ENCODE data around the gene CAMK2N2.
A peak's percentile ranks its signal among the peaks of the same experiment; 100 is the strongest.

Gene CAMK2N2

GRCh38 chr3:184239221-184239620 is 22.1 kb downstream of the CAMK2N2 start:
- DNase-seq: no peak

- DNase-seq: peak; percentile 67
These were observed 23.0 kb downstream of the CAMK2N2 start for GRCh38 chr3:184238246-184238818.

GRCh38 chr3:184237807-184238206 is 23.5 kb downstream of the CAMK2N2 start:
- DNase-seq: peak; percentile 62

- DNase-seq: no peak
These were observed 24.1 kb downstream of the CAMK2N2 start for GRCh38 chr3:184237211-184237610.

GRCh38 chr3:184236636-184237035 is 24.7 kb downstream of the CAMK2N2 start:
- DNase-seq: no peak

GRCh38 chr3:184236033-184236410 is 25.3 kb downstream of the CAMK2N2 start:
- DNase-seq: no peak

GRCh38 chr3:184235381-184236032 is 25.8 kb downstream of the CAMK2N2 start:
- DNase-seq: peak; percentile 61

- DNase-seq: no peak
These were observed 26.5 kb downstream of the CAMK2N2 start for GRCh38 chr3:184234671-184235380.

GRCh38 chr3:184234224-184234623 is 27.1 kb downstream of the CAMK2N2 start:
- no peak for DNase-seq

GRCh38 chr3:184233127-184233843 is 28.1 kb downstream of the CAMK2N2 start:
- DNase-seq: no peak

- DNase-seq: no peak
These were observed 29.7 kb downstream of the CAMK2N2 start for GRCh38 chr3:184231671-184232070.

- DNase-seq: no peak
These were observed 30.5 kb downstream of the CAMK2N2 start for GRCh38 chr3:184230603-184231528.

- no peak for DNase-seq
These were observed 31.2 kb downstream of the CAMK2N2 start for GRCh38 chr3:184230081-184230602.

- DNase-seq: peak; percentile 66
These were observed 31.8 kb downstream of the CAMK2N2 start, which contains the start of gene VWA5B2 for GRCh38 chr3:184229394-184230080. VWA5B2 (plus strand) TSS chr3:184229585; CDS start chr3:184230529, 944 bp downstream.

- no peak for DNase-seq
These were observed 32.8 kb downstream of the CAMK2N2 start for GRCh38 chr3:184228376-184229137.

- DNase-seq: peak; percentile 40
These were observed 33.8 kb downstream of the CAMK2N2 start for GRCh38 chr3:184227481-184227935.

GRCh38 chr3:184223946-184224345 is 37.4 kb downstream of the CAMK2N2 start:
- no peak for DNase-seq

GRCh38 chr3:184222521-184222920 is 38.8 kb downstream of the CAMK2N2 start:
- no peak for DNase-seq

GRCh38 chr3:184218814-184219213 is 42.5 kb downstream of the CAMK2N2 start:
- DNase-seq: no peak

- no peak for DNase-seq
These were observed 49.6 kb downstream of the CAMK2N2 start for GRCh38 chr3:184211718-184212117.

- DNase-seq: no peak
These were observed 50.1 kb downstream of the CAMK2N2 start for GRCh38 chr3:184211297-184211696.
